ENCODE results near the gene HNRNPLL.
"Not testable (repeated sequence)": the region's sequence is repeated elsewhere in the genome, so short reads cannot be mapped to it uniquely, and the experiment has no call there.

The HNRNPLL gene

GRCh38 chr2:38551746-38552145, 51.0 kb downstream of the HNRNPLL start:
- DNase-seq: no peak

GRCh38 chr2:38551171-38551570, 51.6 kb downstream of the HNRNPLL start:
- no peak for DNase-seq

- no peak for DNase-seq
Observed at GRCh38 chr2:38549851-38550250, 52.9 kb downstream of the HNRNPLL start.

GRCh38 chr2:38549071-38549704, 53.5 kb downstream of the HNRNPLL start:
- no peak for DNase-seq

GRCh38 chr2:38547791-38548190, 54.9 kb downstream of the HNRNPLL start:
- DNase-seq: no peak

GRCh38 chr2:38546585-38546984, 56.1 kb downstream of the HNRNPLL start:
- no peak for DNase-seq

- DNase-seq: no peak
Observed at GRCh38 chr2:38546064-38546463, 56.7 kb downstream of the HNRNPLL start.

- DNase-seq: not testable (repeated sequence)
Observed at GRCh38 chr2:38542248-38542631, 60.5 kb downstream of the HNRNPLL start.

- no peak for DNase-seq
Observed at GRCh38 chr2:38540580-38541286, 62.0 kb downstream of the HNRNPLL start.

- DNase-seq: no peak
Observed at GRCh38 chr2:38539086-38539485, 63.6 kb downstream of the HNRNPLL start.

- DNase-seq: no peak
Observed at GRCh38 chr2:38537937-38538525, 64.7 kb downstream of the HNRNPLL start.

GRCh38 chr2:38537296-38537695, 65.4 kb downstream of the HNRNPLL start:
- not testable (repeated sequence) for DNase-seq

GRCh38 chr2:38535744-38536506, 66.8 kb downstream of the HNRNPLL start:
- DNase-seq: peak; percentile 65 to 74

- DNase-seq: no peak
Observed at GRCh38 chr2:38535404-38535743, 67.4 kb downstream of the HNRNPLL start.

GRCh38 chr2:38534746-38535403, 67.9 kb downstream of the HNRNPLL start:
- no peak for DNase-seq

GRCh38 chr2:38533757-38534545, 68.8 kb downstream of the HNRNPLL start:
- no peak for DNase-seq

- DNase-seq: no peak
Observed at GRCh38 chr2:38533180-38533579, 69.5 kb downstream of the HNRNPLL start.

- DNase-seq: no peak
Observed at GRCh38 chr2:38532366-38532765, 70.4 kb downstream of the HNRNPLL start.

GRCh38 chr2:38529208-38529607, 73.5 kb downstream of the HNRNPLL start:
- no peak for DNase-seq

GRCh38 chr2:38528534-38528933, 74.2 kb downstream of the HNRNPLL start:
- DNase-seq: no peak

- DNase-seq: peak; percentile 52 to 79
Observed at GRCh38 chr2:38528008-38528442, 74.7 kb downstream of the HNRNPLL start.

- no peak for DNase-seq
Observed at GRCh38 chr2:38527338-38528007, 75.3 kb downstream of the HNRNPLL start.

Data from NCI-H2081 (cell line).